Measurements from ENCODE around the gene SPINK6.

- TF ChIP-seq CTCF (IDR thresholded peaks at IDR 0.05) (no peak), POLR2A (IDR thresholded peaks at IDR 0.05) (no peak)
Measured at GRCh38 chr5:148191010-148191409, 11.8 kb upstream of the SPINK6 start.

Measured in right lobe of liver (tissue), 4 donors.